Activated B cell treated with CpG ODN at 0.5 μM for 24 hours (primary cell): Measurements from ENCODE around the gene QKI. TPM values are rescaled to one million over a fixed set of nuclear protein-coding genes. Genes with fewer than 3 reads are reported as not detected.
A peak's percentile ranks its signal among the peaks of the same experiment; 100 is the strongest.

Source experiments
- ATAC-seq: fragments of 200-7000 bp; cut with Tn5 transposase; one replicate; pipeline ENCODE4 v1.10.0; 2021; ENCODE audit warnings: low read depth, mild to moderate bottlenecking, moderate library complexity
- CTCF ChIA-PET: fragments of 350-600 bp; sonication (Branson Sonifier 250); formaldehyde crosslinking; loops from one replicate; lab custom pipeline; 2021; ENCODE audit warnings: antibody characterized with exemption; lab: Charles Lee
- POLR2A ChIA-PET: fragments of 350-600 bp; sonication (Branson Sonifier 250); formaldehyde crosslinking; loops from one replicate; lab custom pipeline; 2021; ENCODE audit warnings: antibody characterized with exemption; lab: Charles Lee
- DNase-seq: peaks from one replicate; pipeline ENCODE4 v3.0.0; 2022
- H3K27ac Mint-ChIP-seq: one replicate; pipeline ENCODE4 v1.8.0; 2020; ENCODE audit warnings: mixed read lengths
- H3K27me3 Mint-ChIP-seq: one replicate; pipeline ENCODE4 v1.8.0; 2021; ENCODE audit warnings: mixed read lengths
- H3K36me3 Mint-ChIP-seq: one replicate; pipeline ENCODE4 v1.8.0; 2021; ENCODE audit warnings: low read depth, mixed read lengths
- H3K4me1 Mint-ChIP-seq: one replicate; pipeline ENCODE4 v1.8.0; 2021; ENCODE audit warnings: mixed read lengths
- H3K4me3 Mint-ChIP-seq: one replicate; pipeline ENCODE4 v1.8.0; 2020; ENCODE audit warnings: mild to moderate bottlenecking, mixed read lengths
- H3K9me3 Mint-ChIP-seq: one replicate; pipeline ENCODE4 v1.8.0; 2020; ENCODE audit warnings: mixed read lengths
- intact Hi-C: fragments of 100-400 bp; cut with micrococcal nuclease; formaldehyde crosslinking; loops from one replicate; pipeline ENCODE4 v1.15.1; 2024
- total RNA-seq: library from RNA; stranded (reverse); gene quantifications from 2 replicates; pipeline ENCODE4 v1.2.3, GENCODE V29; 2022
- TF ChIP-seq, protein P1 (sequence below): fragments of 200-600 bp; IDR thresholded peaks from one replicate; pipeline ENCODE4 v1.8.0; 2022; ENCODE audit warnings: antibody characterized with exemption, mild to moderate bottlenecking

Gene QKI
- total RNA-seq, 1 donor from 2014 or later = 61.5 TPM

DNA sequence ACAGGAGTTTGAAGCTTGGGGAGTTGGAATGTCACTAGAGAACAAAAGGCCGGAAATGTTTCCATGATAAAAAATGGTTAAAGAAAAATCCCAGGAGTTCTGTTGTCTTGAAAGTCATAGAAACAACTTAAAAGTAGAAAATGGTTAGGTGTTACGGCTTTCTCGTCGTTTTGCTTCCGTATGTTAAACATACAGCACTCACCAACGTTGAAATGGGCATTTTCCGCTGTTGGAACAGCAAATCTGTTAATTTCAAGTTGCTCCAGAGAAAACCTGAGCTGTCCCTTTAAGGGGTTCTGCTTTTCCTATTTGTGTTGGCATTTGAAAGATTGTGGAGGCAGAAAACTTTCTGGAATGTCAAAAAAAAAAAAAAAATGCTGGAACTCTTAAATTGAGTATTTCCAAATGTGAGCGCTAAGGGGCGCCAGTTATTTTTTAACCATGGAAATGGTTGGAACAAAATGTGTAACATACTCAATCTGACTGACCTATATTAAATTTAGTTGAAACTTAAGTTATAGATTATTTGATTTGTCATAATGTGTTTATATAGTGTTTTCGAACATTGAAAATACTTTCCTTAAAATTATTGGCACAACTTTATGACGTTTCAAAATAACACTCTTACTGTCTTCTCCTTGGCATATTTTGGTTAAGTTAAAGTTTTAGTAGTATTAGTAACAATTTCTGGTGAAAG lies 2.2 kb downstream of the QKI start:
- Mint-ChIP-seq H3K27ac (peak overlapping the region; percentile 95), H3K4me1 (peaks cover 61% of the 10 kb centered on the region), H3K36me3 (peaks cover 7% of the 10 kb centered on the region), H3K27me3 (no peaks in the 10 kb centered on the region), H3K9me3 (no peaks in the 10 kb centered on the region), H3K4me3 (peak overlapping the region; percentile 96)
- POLR2A ChIA-PET = interaction anchor here (0.7 to 2.1 kb wide), 5 partner anchors 11 to 251 kb away, joined by 4 to 16 read pairs (median 7); no protein-coding TSS in a partner anchor
- CTCF ChIA-PET = interaction anchor here (0.6 to 4.1 kb wide), 5 partner anchors 12 to 540 kb away, joined by 3 to 22 read pairs (median 3); no protein-coding TSS in a partner anchor
- no peak for DNase-seq
- TF ChIP-seq, protein P1, sequence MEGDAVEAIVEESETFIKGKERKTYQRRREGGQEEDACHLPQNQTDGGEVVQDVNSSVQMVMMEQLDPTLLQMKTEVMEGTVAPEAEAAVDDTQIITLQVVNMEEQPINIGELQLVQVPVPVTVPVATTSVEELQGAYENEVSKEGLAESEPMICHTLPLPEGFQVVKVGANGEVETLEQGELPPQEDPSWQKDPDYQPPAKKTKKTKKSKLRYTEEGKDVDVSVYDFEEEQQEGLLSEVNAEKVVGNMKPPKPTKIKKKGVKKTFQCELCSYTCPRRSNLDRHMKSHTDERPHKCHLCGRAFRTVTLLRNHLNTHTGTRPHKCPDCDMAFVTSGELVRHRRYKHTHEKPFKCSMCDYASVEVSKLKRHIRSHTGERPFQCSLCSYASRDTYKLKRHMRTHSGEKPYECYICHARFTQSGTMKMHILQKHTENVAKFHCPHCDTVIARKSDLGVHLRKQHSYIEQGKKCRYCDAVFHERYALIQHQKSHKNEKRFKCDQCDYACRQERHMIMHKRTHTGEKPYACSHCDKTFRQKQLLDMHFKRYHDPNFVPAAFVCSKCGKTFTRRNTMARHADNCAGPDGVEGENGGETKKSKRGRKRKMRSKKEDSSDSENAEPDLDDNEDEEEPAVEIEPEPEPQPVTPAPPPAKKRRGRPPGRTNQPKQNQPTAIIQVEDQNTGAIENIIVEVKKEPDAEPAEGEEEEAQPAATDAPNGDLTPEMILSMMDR = peak; percentile 71
- ATAC-seq = no peak
- intact Hi-C loops = loop anchor here (1.0 to 5.0 kb wide), 7 partner anchors 11 to 540 kb away; no protein-coding TSS in a partner anchor

DNA sequence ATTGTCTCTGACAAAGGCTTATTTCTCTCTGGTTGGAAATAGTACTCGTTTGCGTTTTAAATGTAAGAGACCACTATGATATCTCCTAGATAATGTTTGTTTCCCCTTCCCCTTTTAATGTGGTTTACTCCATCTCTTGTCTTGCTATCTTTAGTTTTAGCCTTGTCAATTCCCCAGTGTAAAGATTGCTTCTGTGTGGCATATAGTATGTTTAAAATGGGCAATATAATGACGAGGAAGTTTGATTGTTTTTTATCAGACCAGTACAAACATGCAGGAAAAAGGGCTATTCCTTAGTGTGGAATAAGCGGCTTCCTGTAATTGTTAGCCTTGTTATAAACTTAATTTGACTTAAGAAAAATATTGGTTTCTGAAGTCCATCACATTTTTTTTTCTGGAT lies 3.1 kb downstream of the QKI start:
- ChIA-PET POLR2A (no interaction called here), CTCF (interaction anchor here (0.8 to 4.1 kb wide), 3 partner anchors 13 to 540 kb away, joined by 3 to 22 read pairs (median 3); no protein-coding TSS in a partner anchor)
- no peak for DNase-seq
- peaks cover 7% of the 10 kb centered on the region for H3K36me3 Mint-ChIP-seq
- no peak for ATAC-seq
- H3K9me3 Mint-ChIP-seq = no peaks in the 10 kb centered on the region
- TF ChIP-seq, protein P1 = no peak
- no peak overlapping the region for H3K27ac Mint-ChIP-seq
- intact Hi-C loops = loop anchor here (5.0 kb wide), 2 partner anchors 135 to 235 kb away; no protein-coding TSS in a partner anchor
- H3K4me1 Mint-ChIP-seq = peaks cover 59% of the 10 kb centered on the region
- no peaks in the 10 kb centered on the region for H3K27me3 Mint-ChIP-seq
- H3K4me3 Mint-ChIP-seq = no peak overlapping the region

DNA sequence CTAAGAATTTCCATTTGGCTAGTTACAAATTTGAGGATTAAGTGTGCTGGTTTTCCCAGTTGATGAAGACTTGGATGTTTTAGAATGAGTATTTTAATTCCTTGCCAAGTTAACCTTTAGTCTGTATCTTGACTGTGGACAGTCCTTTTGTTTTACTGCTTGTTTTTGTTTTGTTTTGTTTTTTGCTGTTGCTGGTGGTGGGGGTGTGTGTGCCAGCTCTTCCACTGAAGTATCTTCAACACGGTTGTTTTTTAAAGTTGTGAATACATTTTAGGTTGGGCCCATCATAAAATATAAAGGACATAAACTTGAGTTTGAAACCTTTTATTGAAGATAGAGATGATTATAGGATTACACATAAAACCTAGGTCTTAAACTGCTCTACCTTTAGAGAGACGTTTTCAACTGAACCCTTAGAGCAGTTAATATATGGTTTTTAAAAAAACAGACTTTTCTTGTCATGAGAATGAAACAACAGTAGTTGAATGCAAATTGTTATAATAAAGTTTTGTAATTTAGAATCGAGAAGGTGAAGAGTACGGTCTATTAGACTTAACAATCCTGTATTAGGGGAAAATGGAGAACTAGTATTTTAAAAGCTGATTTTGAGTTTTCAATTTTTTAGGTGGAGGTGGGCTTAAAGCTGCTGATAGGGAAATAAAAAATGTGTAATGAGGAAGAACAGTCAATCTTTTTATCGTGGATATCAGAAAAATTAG lies 4.0 kb downstream of the QKI start:
- Mint-ChIP-seq H3K9me3 (no peaks in the 10 kb centered on the region), H3K27ac (no peak overlapping the region), H3K36me3 (peaks cover 2% of the 10 kb centered on the region), H3K4me1 (peaks cover 57% of the 10 kb centered on the region), H3K4me3 (no peak overlapping the region), H3K27me3 (no peaks in the 10 kb centered on the region)
- ChIA-PET CTCF (interaction anchor here (4.1 kb wide), 1 partner anchor 539 kb away, joined by 22 read pairs; no protein-coding TSS in a partner anchor), POLR2A (no interaction called here)
- TF ChIP-seq, protein P1 = no peak
- ATAC-seq (no peak), DNase-seq (no peak)
- intact Hi-C loops = loop anchor here (5.0 kb wide), 2 partner anchors 134 to 236 kb away; no protein-coding TSS in a partner anchor

DNA sequence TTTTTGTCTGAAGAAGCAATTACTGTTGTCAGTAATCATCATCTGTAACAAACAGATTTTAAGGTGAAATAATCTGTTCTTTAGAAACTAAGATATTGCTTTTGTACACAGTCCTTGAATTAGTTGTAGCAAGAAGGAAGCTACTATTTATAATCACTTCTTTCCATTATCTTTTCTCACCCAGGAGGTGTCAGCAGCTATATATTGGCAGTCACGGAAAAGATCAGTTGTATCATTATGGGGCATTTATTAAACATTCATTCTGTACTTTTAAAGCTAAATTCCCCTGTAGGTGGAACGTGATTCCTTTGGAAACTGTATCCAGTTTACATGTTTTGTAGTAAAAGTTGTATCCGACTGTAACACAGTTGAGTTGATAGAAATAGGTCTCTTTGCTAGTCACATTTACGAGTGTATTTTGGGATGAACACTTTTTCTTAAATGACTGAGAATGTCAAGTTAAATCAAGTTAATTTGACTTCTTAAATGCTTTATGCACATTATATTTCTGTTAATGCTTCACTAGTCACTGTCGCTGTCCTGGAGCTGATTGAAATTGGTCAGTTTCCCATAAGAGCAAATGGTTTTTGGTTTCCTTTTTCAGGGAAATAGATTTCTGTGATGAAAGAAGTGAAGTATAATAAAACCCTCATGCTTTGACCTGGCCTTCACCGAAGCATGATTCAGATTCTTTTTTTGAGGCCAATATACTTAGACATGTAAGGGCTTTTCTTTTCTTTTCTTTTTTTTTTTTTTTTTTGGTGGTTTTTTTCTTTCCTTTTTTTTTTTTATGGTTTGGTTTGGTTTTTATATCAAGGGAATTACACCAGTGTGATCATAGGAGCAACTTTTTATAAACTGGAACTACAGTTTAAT lies 5.1 kb downstream of the QKI start:
- ATAC-seq = no peak
- H3K4me3 Mint-ChIP-seq = no peak overlapping the region
- H3K36me3 Mint-ChIP-seq = peaks cover 5% of the 10 kb centered on the region
- peaks cover 63% of the 10 kb centered on the region for H3K4me1 Mint-ChIP-seq
- CTCF ChIA-PET = interaction anchor here (0.6 to 4.1 kb wide), 4 partner anchors 59 to 538 kb away, joined by 3 to 22 read pairs (median 4); no protein-coding TSS in a partner anchor
- intact Hi-C loops = loop anchor here (5.0 kb wide), 2 partner anchors 133 to 237 kb away; no protein-coding TSS in a partner anchor
- no peaks in the 10 kb centered on the region for H3K27me3 Mint-ChIP-seq
- no peaks in the 10 kb centered on the region for H3K9me3 Mint-ChIP-seq
- no peak for DNase-seq
- TF ChIP-seq, protein P1 = no peak
- no peak overlapping the region for H3K27ac Mint-ChIP-seq
- POLR2A ChIA-PET = interaction anchor here (0.6 kb wide), 1 partner anchor 89 kb away, joined by 3 read pairs; no protein-coding TSS in a partner anchor
